ENCODE data around the gene TEAD3.
A peak's percentile ranks its signal among the peaks of the same experiment; 100 is the strongest.

TEAD3 gene

GRCh38 chr6:35428421-35429149, 68.3 kb downstream of the TEAD3 start:
- Mint-ChIP-seq H3K36me3 (peaks cover 49 to 54% of the 10 kb centered on the region in 2 donors), H3K27ac (no peak overlapping the region), H3K9me3 (peaks cover 10 to 13% of the 10 kb centered on the region in 2 donors), H3K27me3 (no peaks in the 10 kb centered on the region), H3K4me1 (peaks cover 12% of the 10 kb centered on the region in 2 donors), H3K4me3 (no peak overlapping the region)
- ATAC-seq (replicated peaks): no peak
- no peak for DNase-seq

- H3K27me3 Mint-ChIP-seq: no peaks in the 10 kb centered on the region
- no peak for ATAC-seq (replicated peaks)
These were observed 69.0 kb downstream of the TEAD3 start for GRCh38 chr6:35427851-35428321.

GRCh38 chr6:35427435-35427834, 69.4 kb downstream of the TEAD3 start:
- no peak overlapping the region for H3K4me3 Mint-ChIP-seq
- peaks cover 10 to 13% of the 10 kb centered on the region in 2 donors for H3K9me3 Mint-ChIP-seq
- DNase-seq (no peak), ATAC-seq (replicated peaks) (no peak)
- H3K36me3 Mint-ChIP-seq: peaks cover 52 to 58% of the 10 kb centered on the region in 2 donors
- H3K27me3 Mint-ChIP-seq: no peaks in the 10 kb centered on the region
- H3K4me1 Mint-ChIP-seq: peaks cover 12% of the 10 kb centered on the region in 2 donors
- H3K27ac Mint-ChIP-seq: no peak overlapping the region

More at GRCh38 chr6:35427851-35428321, 69.0 kb downstream of the TEAD3 start:
- Mint-ChIP-seq H3K27ac (no peak overlapping the region), H3K4me3 (no peak overlapping the region), H3K36me3 (peaks cover 49 to 55% of the 10 kb centered on the region in 2 donors), H3K4me1 (peaks cover 12% of the 10 kb centered on the region in 2 donors), H3K9me3 (peaks cover 10 to 13% of the 10 kb centered on the region in 2 donors)
- DNase-seq: no peak

- peaks cover 56 to 63% of the 10 kb centered on the region in 2 donors for H3K36me3 Mint-ChIP-seq
- ATAC-seq (replicated peaks): no peak
- DNase-seq: no peak
- H3K27me3 Mint-ChIP-seq: no peaks in the 10 kb centered on the region
- no peak overlapping the region for H3K4me3 Mint-ChIP-seq
- H3K27ac Mint-ChIP-seq: peak overlapping the region; percentile 56
- peaks cover 10 to 13% of the 10 kb centered on the region in 2 donors for H3K9me3 Mint-ChIP-seq
- H3K4me1 Mint-ChIP-seq: peaks cover 12% of the 10 kb centered on the region in 2 donors
These were observed 70.8 kb downstream of the TEAD3 start for GRCh38 chr6:35426074-35426473.

GRCh38 chr6:35425284-35425683, 71.6 kb downstream of the TEAD3 start:
- H3K4me3 Mint-ChIP-seq: no peak overlapping the region
- H3K9me3 Mint-ChIP-seq: peaks cover 9 to 12% of the 10 kb centered on the region in 2 donors
- H3K36me3 Mint-ChIP-seq: peaks cover 55 to 67% of the 10 kb centered on the region in 2 donors
- no peaks in the 10 kb centered on the region for H3K27me3 Mint-ChIP-seq
- H3K27ac Mint-ChIP-seq: no peak overlapping the region
- H3K4me1 Mint-ChIP-seq: peaks cover 12% of the 10 kb centered on the region in 2 donors
- DNase-seq (no peak), ATAC-seq (replicated peaks) (no peak)
